GM23338 (cell line): Measurements from ENCODE around the gene TMUB1. TPM values are rescaled to one million over a fixed set of nuclear protein-coding genes. Genes with fewer than 3 reads are reported as not detected.

Experiments
- ATAC-seq: fragments of 200-7000 bp; cut with Tn5 transposase; 3 replicates; pipeline ENCODE4 v1.9.1; 2020
- DNase-seq: peaks from one replicate; pipeline ENCODE4 v3.0.0-alpha.2; 2015; ENCODE audit warnings: low spot score
- H2AFZ ChIP-seq: fragments of 200-600 bp; sonication (generic); 2 replicates; pipeline ENCODE4 v1.8.0; 2016; ENCODE audit warnings: antibody characterized with exemption, mild to moderate bottlenecking, moderate library complexity
- H3F3A ChIP-seq: fragments of 200-600 bp; sonication (generic); replicated peaks from 2 replicates; pipeline ENCODE4 v1.8.0; 2017; ENCODE audit warnings: antibody characterized with exemption, mixed run types, low read depth
- H3K27ac ChIP-seq: fragments of 200-600 bp; sonication (generic); 2 replicates; pipeline ENCODE4 v1.6.1; 2016; ENCODE audit warnings: low read depth
- H3K27me3 ChIP-seq: fragments of 200-600 bp; sonication (generic); 2 replicates; pipeline ENCODE4 v1.8.0; 2016; ENCODE audit warnings: mild to moderate bottlenecking, mixed run types, moderate library complexity; ENCODE audit not compliant: insufficient read depth
- H3K36me3 ChIP-seq: fragments of 200-600 bp; sonication (generic); 2 replicates; pipeline ENCODE4 v1.8.0; 2016; ENCODE audit warnings: mild to moderate bottlenecking; ENCODE audit not compliant: insufficient read depth
- H3K4me1 ChIP-seq: fragments of 200-600 bp; sonication (generic); 2 replicates; pipeline ENCODE4 v1.8.0; 2016; ENCODE audit warnings: mild to moderate bottlenecking, moderate library complexity; ENCODE audit not compliant: insufficient read depth
- H3K4me2 ChIP-seq: fragments of 200-600 bp; sonication (generic); 2 replicates; pipeline ENCODE4 v1.7.1; 2017; ENCODE audit warnings: mixed run types
- H3K4me3 ChIP-seq: fragments of 200-600 bp; sonication (generic); 2 replicates; pipeline ENCODE4 v1.6.1; 2016; ENCODE audit warnings: mixed run types
- H3K79me2 ChIP-seq: fragments of 200-600 bp; sonication (generic); replicated peaks from 2 replicates; pipeline ENCODE4 v1.8.0; 2017; ENCODE audit warnings: mild to moderate bottlenecking; ENCODE audit not compliant: insufficient read depth
- H3K9me2 ChIP-seq: fragments of 200-600 bp; sonication (generic); 2 replicates; pipeline ENCODE4 v1.8.0; 2017; ENCODE audit not compliant: insufficient read depth
- H4K20me1 ChIP-seq: fragments of 200-600 bp; sonication (generic); replicated peaks from 2 replicates; pipeline ENCODE4 v1.8.0; 2017; ENCODE audit warnings: mild to moderate bottlenecking; ENCODE audit not compliant: insufficient read depth
- H3K27ac Mint-ChIP-seq: 2 replicates; pipeline ENCODE4 v1.8.0; 2020; ENCODE audit warnings: inconsistent platforms, mild to moderate bottlenecking, moderate library complexity, mixed read lengths
- H3K27me3 Mint-ChIP-seq: 3 replicates; pipeline ENCODE4 v1.8.0; 2022; ENCODE audit warnings: low read depth, mild to moderate bottlenecking, moderate library complexity, mixed read lengths, inconsistent platforms; ENCODE audit not compliant: insufficient read depth, poor library complexity
- H3K36me3 Mint-ChIP-seq: 3 replicates; pipeline ENCODE4 v1.8.0; 2021; ENCODE audit warnings: low read depth, mild to moderate bottlenecking, inconsistent platforms, moderate library complexity, mixed read lengths
- H3K4me1 Mint-ChIP-seq: 3 replicates; pipeline ENCODE4 v1.8.0; 2020; ENCODE audit warnings: mild to moderate bottlenecking, inconsistent platforms, mixed read lengths
- H3K4me3 Mint-ChIP-seq: 3 replicates; pipeline ENCODE4 v1.8.0; 2021; ENCODE audit warnings: moderate library complexity, mild to moderate bottlenecking, inconsistent platforms, mixed read lengths
- H3K9me3 Mint-ChIP-seq: 3 replicates; pipeline ENCODE4 v1.8.0; 2020; ENCODE audit warnings: moderate library complexity, mild to moderate bottlenecking, inconsistent platforms, mixed read lengths
- CREB1 ChIP-seq: fragments of 250-450 bp; sonication (Bioruptor Pico); IDR thresholded peaks from 2 replicates; pipeline ENCODE4 v1.5.0; 2020; ENCODE audit warnings: low read depth, mild to moderate bottlenecking, moderate library complexity
- CTCF ChIP-seq, 2 experiments: fragments of 200-600 bp in 1 of 2; sonication (generic) in 1 of 2; conservative IDR thresholded peaks; 2 replicates each; pipeline versions ENCODE4 v1.5.1 to v1.6.1; 2016 to 2017; ENCODE audit warnings: antibody characterized with exemption in 2 of 2, low read depth in 2 of 2, mild to moderate bottlenecking in 2 of 2, moderate library complexity in 1 of 2
- ETS1 ChIP-seq: IDR thresholded peaks from 2 replicates; pipeline ENCODE4 v1.6.1; 2016; ENCODE audit warnings: antibody characterized with exemption
- EZH2 ChIP-seq: fragments of 200-600 bp; sonication (generic); IDR thresholded peaks from one replicate; pipeline ENCODE4 v1.8.0; 2017; ENCODE audit warnings: antibody characterized with exemption, mild to moderate bottlenecking, low read depth; ENCODE audit not compliant: unreplicated experiment
- EZH2phosphoT487 ChIP-seq: fragments of 200-600 bp; sonication (generic); IDR thresholded peaks from one replicate; pipeline ENCODE4 v1.8.1; 2018; ENCODE audit warnings: antibody characterized with exemption; ENCODE audit not compliant: unreplicated experiment
- JUNB ChIP-seq: IDR thresholded peaks from one replicate; pipeline ENCODE4 v1.6.1; 2016; ENCODE audit warnings: antibody characterized with exemption; ENCODE audit not compliant: unreplicated experiment
- NANOG ChIP-seq: IDR thresholded peaks from 2 replicates; pipeline ENCODE4 v1.6.1; 2016; ENCODE audit warnings: antibody characterized with exemption, borderline replicate concordance
- POLR2AphosphoS5 ChIP-seq: IDR thresholded peaks from 2 replicates; pipeline ENCODE4 v1.6.1; 2016; ENCODE audit warnings: antibody characterized with exemption, low read depth
- REST ChIP-seq: IDR thresholded peaks from one replicate; pipeline ENCODE4 v1.6.1; 2018; ENCODE audit warnings: antibody characterized with exemption; ENCODE audit not compliant: unreplicated experiment
- STAT1 ChIP-seq: IDR thresholded peaks from one replicate; pipeline ENCODE4 v1.6.1; 2016; ENCODE audit warnings: antibody characterized with exemption; ENCODE audit not compliant: unreplicated experiment
- ZNF114 ChIP-seq: fragments of 250-450 bp; sonication (Bioruptor Pico); IDR thresholded peaks from 2 replicates; pipeline ENCODE4 v1.5.0; 2020; ENCODE audit warnings: mild to moderate bottlenecking, moderate library complexity
- ZNF331 ChIP-seq: fragments of 250-450 bp; sonication (Bioruptor Pico); IDR thresholded peaks from 2 replicates; pipeline ENCODE4 v1.5.0; 2020; ENCODE audit warnings: low read depth, mild to moderate bottlenecking, moderate library complexity
- ZNF462 ChIP-seq: fragments of 250-450 bp; sonication (Bioruptor Pico); IDR thresholded peaks from 2 replicates; pipeline ENCODE4 v1.5.0; 2020; ENCODE audit warnings: mild to moderate bottlenecking, moderate library complexity
- polyA plus RNA-seq: library from polyadenylated mRNA; unstranded; fragments of >200 nt; fragmentation: Nextera tagmentation; extraction: Ambion mirVana; gene quantifications from 2 replicates; pipeline ENCODE4 v1.2.1, GENCODE V29; 2016
- total RNA-seq: library from RNA; depleted of rRNA; stranded (reverse); fragments of >200 nt; shearing (Covaris generic); gene quantifications from 2 replicates; pipeline ENCODE4 v1.2.3, GENCODE V29; 2014

Gene TMUB1
- total and polyA plus RNA-seq, 2 experiments from 2014 or later = 47.6 to 61.1 TPM

- TF ChIP-seq CREB1 (CRISPR knock-in tag) = no peak
- TF ChIP-seq REST = no peak
- TF ChIP-seq POLR2AphosphoS5 = no peak
- no peak for TF ChIP-seq ZNF114 (CRISPR knock-in tag)
- TF ChIP-seq CTCF (conservative IDR thresholded peaks at IDR 0.05; ENCODE audit: low read depth in 2 of 2) = no peak
- no peak for TF ChIP-seq STAT1
- TF ChIP-seq NANOG = no peak
- TF ChIP-seq ZNF331 (CRISPR knock-in tag) = no peak
- TF ChIP-seq JUNB = no peak
- TF ChIP-seq EZH2phosphoT487 = no peak
- no peak for TF ChIP-seq ZNF462 (CRISPR knock-in tag)
- no peak for TF ChIP-seq EZH2
- no peak for TF ChIP-seq ETS1
- Mint-ChIP-seq H3K27me3 (peaks cover 39% of the 10 kb centered on the region), H3K9me3 (no peaks in the 10 kb centered on the region), H3K4me3 (no peak overlapping the region; the same call in 2 of the 3 replicates), H3K27ac (no peak overlapping the region), H3K4me1 (peaks cover 25% of the 10 kb centered on the region), H3K36me3 (no peaks in the 10 kb centered on the region)
- peaks cover 3% of the 10 kb centered on the region; the same call in 1 of the 2 replicates for H3F3A ChIP-seq
- H2AFZ ChIP-seq = no peak overlapping the region
- no peaks in the 10 kb centered on the region for H3K36me3 ChIP-seq
- no peaks in the 10 kb centered on the region for H3K9me2 ChIP-seq
- no peak for ATAC-seq
- H3K4me2 ChIP-seq = no peak overlapping the region
- DNase-seq = no peak
- H3K27me3 ChIP-seq = peaks cover 36% of the 10 kb centered on the region
- peaks cover 7% of the 10 kb centered on the region for H3K4me1 ChIP-seq
- no peaks in the 10 kb centered on the region; the same call in 1 of the 2 replicates for H4K20me1 ChIP-seq
- no peak overlapping the region for H3K4me3 ChIP-seq
- H3K79me2 ChIP-seq = no peaks in the 10 kb centered on the region
- no peak overlapping the region for H3K27ac ChIP-seq
These were observed 30.2 kb downstream of the TMUB1 start for GRCh38 chr7:151053096-151053495.
